ENCODE results near the gene TMEM222.

GRCh38 chr1:27374362-27375086 is 52.6 kb downstream of the TMEM222 start, which contains the start of gene FCN3:
- no peak for TF ChIP-seq CTCF (conservative IDR thresholded peaks at IDR 0.05; ENCODE audit: low read depth, low read length)
- no peak for TF ChIP-seq EZH2 (IDR thresholded peaks at IDR 0.05; ENCODE audit: low read length, unreplicated experiment)

Measured in PC-3 (cell line).